RWPE1 (cell line): ENCODE measurements around the gene SLC7A1.

ENCODE experiments used
- CTCF ChIA-PET: fragments of 350-600 bp; sonication (Branson Sonifier 250); formaldehyde crosslinking; extraction: SDS; loops from one replicate; lab custom pipeline; 2021; lab: Yijun Ruan, JAX
- POLR2A ChIA-PET: fragments of 400-600 bp; formaldehyde crosslinking; extraction: SDS; loops from one replicate; lab custom pipeline; 2020; ENCODE audit warnings: antibody characterized with exemption; ENCODE audit not compliant: low non-redundant PET; lab: Yijun Ruan, JAX
- DNase-seq: peaks from one replicate; pipeline ENCODE4 v3.0.0; 2012; ENCODE audit warnings: low spot score
- H3K27ac ChIP-seq: fragments of 450-650 bp; 2 replicates; pipeline ENCODE4 v1.5.1; 2017
- TF ChIP-seq, protein P1 (sequence below): fragments of 450-650 bp; conservative IDR thresholded peaks from 2 replicates; pipeline ENCODE4 v1.5.1; 2017; ENCODE audit warnings: low read depth, mild to moderate bottlenecking

SLC7A1 gene

GRCh38 chr13:29532821-29533220, 62.7 kb downstream of the SLC7A1 start:
- no peak for DNase-seq
- H3K27ac ChIP-seq, result no peak overlapping the region
- CTCF ChIA-PET, result interaction anchor here (0.6 kb wide), 1 partner anchor 25 kb away, joined by 3 read pairs; no protein-coding TSS in a partner anchor
- POLR2A ChIA-PET, result no interaction called here
- TF ChIP-seq, protein P1, sequence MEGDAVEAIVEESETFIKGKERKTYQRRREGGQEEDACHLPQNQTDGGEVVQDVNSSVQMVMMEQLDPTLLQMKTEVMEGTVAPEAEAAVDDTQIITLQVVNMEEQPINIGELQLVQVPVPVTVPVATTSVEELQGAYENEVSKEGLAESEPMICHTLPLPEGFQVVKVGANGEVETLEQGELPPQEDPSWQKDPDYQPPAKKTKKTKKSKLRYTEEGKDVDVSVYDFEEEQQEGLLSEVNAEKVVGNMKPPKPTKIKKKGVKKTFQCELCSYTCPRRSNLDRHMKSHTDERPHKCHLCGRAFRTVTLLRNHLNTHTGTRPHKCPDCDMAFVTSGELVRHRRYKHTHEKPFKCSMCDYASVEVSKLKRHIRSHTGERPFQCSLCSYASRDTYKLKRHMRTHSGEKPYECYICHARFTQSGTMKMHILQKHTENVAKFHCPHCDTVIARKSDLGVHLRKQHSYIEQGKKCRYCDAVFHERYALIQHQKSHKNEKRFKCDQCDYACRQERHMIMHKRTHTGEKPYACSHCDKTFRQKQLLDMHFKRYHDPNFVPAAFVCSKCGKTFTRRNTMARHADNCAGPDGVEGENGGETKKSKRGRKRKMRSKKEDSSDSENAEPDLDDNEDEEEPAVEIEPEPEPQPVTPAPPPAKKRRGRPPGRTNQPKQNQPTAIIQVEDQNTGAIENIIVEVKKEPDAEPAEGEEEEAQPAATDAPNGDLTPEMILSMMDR, result no peak

DNA sequence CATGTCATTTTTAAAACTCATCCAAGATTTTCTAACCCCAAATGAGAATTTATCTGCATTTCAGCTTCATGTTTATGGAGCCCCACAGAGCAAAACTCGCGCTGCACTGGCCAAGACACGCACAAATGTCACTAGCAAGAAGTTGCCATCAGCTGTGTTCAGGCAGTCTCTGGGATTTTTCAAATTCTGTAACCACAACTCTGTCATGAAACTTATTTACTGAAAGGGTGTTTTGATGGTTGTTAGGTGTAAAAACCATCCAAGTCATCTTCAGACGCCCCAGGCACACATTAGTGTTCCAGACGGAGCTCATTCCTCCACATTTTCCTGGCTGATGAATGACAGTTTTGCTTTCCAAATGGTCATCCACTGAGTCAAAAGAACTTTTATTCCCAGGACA, 63.4 kb downstream of the SLC7A1 start:
- POLR2A ChIA-PET, result interaction anchor here (0.6 kb wide), 1 partner anchor 171 kb away, joined by 3 read pairs; no protein-coding TSS in a partner anchor
- TF ChIP-seq, protein P1, result no peak
- DNase-seq, result no peak
- CTCF ChIA-PET, result interaction anchor here (0.6 kb wide), 1 partner anchor 25 kb away, joined by 3 read pairs; no protein-coding TSS in a partner anchor
- H3K27ac ChIP-seq, result no peak overlapping the region

GRCh38 chr13:29530901-29531300, 64.6 kb downstream of the SLC7A1 start:
- no peak for DNase-seq
- POLR2A ChIA-PET, result no interaction called here
- TF ChIP-seq, protein P1, result no peak
- CTCF ChIA-PET, result interaction anchor here (0.6 kb wide), 1 partner anchor 584 kb away, joined by 3 read pairs; no protein-coding TSS in a partner anchor
- no peak overlapping the region for H3K27ac ChIP-seq

DNA sequence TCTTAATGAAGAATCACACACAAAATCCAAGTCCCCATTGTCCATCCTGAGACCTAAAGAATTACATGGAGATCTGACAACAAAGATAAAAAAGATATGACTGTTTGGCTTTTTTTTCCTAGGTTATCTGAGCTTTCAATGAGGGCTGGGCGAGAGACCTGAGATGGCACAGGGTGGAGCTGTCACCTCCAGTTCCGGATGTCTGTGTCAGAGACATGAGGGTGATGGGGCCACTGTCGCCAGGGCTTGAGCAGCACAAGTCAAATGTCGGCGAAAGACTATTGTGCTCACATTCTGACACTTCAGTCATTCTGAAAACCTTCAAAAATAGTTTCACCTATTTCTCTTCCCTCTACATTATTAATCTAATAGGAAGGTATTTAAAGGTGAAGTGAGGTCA, 65.7 kb downstream of the SLC7A1 start:
- CTCF ChIA-PET, result no interaction called here
- POLR2A ChIA-PET, result no interaction called here
- no peak for DNase-seq
- H3K27ac ChIP-seq, result no peak overlapping the region
- TF ChIP-seq, protein P1, result no peak

- CTCF ChIA-PET, result interaction anchor here (0.6 kb wide), 1 partner anchor 1532 kb away, joined by 4 read pairs; no protein-coding TSS in a partner anchor
- H3K27ac ChIP-seq, result no peak overlapping the region
- POLR2A ChIA-PET, result no interaction called here
- TF ChIP-seq, protein P1, result no peak
- no peak for DNase-seq
Observed at GRCh38 chr13:29527916-29528315, 67.6 kb downstream of the SLC7A1 start.

DNA sequence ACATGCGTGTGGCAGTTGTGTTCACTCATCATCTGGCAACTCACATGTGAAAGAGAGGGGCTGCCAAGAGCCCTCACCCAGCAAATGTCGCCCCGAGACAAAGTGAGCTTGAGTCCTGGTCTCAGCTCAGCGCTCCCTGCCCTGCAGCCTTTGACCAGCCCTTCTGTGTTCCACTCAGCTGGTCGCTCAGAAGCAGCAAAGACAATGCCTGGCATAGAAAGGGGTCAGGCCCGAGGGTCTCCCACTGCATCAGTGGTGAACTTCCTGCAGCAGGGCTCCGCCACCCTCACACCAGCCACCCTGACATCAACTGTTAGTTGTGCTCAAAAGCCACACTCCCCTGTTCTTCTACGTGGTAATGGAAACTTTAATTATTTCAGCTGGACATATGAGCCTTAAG, 68.0 kb downstream of the SLC7A1 start:
- CTCF ChIA-PET, result interaction anchor here (0.6 to 0.7 kb wide), 2 partner anchors 180 to 1532 kb away, joined by 3 to 4 read pairs; no protein-coding TSS in a partner anchor
- DNase-seq, result no peak
- TF ChIP-seq, protein P1, result no peak
- no peak overlapping the region for H3K27ac ChIP-seq
- POLR2A ChIA-PET, result no interaction called here
